ENCODE measurements around the gene MACIR. TPM values are rescaled to one million over a fixed set of nuclear protein-coding genes. Genes with fewer than 3 reads are reported as not detected.

MACIR gene
- total RNA-seq, 1 donor from 2014 or later = 6.8 TPM

DNA sequence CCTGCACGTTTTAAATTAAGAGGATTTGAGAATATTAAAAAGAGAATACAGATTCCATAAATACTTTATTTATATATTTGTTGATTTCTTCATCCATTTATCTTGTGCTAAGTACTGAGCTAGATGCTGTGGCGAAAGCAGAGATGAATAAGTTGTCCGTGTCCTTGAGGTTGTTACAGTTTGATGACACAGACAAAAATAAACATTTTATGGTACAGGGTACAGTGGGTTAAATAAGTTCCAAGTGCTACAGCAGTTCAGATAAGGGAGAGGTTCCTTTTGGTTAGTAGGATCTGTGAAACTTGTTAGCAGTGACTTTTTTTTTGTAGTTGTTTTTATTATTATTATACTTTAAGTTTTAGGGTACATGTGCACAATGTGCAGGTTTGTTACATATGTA is 50.2 kb downstream of the MACIR start:
- Mint-ChIP-seq H3K36me3 (ENCODE audit: unreplicated experiment) (no peaks in the 10 kb centered on the region), H3K27ac (ENCODE audit: unreplicated experiment) (no peak overlapping the region), H3K27me3 (ENCODE audit: unreplicated experiment) (no peaks in the 10 kb centered on the region), H3K9me3 (ENCODE audit: unreplicated experiment) (peaks cover 2% of the 10 kb centered on the region), H3K4me3 (ENCODE audit: unreplicated experiment) (no peak overlapping the region), H3K4me1 (ENCODE audit: low read depth, unreplicated experiment) (no peaks in the 10 kb centered on the region)
- no peak for DNase-seq
- TF ChIP-seq, protein P1, sequence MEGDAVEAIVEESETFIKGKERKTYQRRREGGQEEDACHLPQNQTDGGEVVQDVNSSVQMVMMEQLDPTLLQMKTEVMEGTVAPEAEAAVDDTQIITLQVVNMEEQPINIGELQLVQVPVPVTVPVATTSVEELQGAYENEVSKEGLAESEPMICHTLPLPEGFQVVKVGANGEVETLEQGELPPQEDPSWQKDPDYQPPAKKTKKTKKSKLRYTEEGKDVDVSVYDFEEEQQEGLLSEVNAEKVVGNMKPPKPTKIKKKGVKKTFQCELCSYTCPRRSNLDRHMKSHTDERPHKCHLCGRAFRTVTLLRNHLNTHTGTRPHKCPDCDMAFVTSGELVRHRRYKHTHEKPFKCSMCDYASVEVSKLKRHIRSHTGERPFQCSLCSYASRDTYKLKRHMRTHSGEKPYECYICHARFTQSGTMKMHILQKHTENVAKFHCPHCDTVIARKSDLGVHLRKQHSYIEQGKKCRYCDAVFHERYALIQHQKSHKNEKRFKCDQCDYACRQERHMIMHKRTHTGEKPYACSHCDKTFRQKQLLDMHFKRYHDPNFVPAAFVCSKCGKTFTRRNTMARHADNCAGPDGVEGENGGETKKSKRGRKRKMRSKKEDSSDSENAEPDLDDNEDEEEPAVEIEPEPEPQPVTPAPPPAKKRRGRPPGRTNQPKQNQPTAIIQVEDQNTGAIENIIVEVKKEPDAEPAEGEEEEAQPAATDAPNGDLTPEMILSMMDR (IDR thresholded peaks at IDR 0.05; ENCODE audit: partially characterized antibody, unreplicated experiment) = no peak

DNA sequence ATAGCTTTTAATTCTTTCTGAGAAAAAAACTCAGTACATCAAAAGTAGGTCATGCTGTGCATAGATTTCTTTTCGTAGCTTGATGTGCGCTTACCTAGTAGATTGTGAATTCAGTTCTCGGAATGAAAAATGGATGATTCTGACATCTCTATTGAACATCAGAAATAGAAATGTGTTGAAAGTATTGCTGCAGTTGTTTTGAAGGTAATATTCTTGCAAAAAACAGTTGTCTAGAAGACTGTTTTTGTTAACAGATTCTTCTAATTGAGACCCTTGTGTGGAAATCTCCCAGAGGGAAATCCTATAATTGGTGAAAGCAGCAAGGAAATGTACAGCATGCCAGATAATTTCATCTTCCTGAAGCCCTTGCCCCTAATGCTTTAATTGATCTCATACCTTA is 54.5 kb downstream of the MACIR start:
- no peaks in the 10 kb centered on the region for H3K4me1 Mint-ChIP-seq (ENCODE audit: low read depth, unreplicated experiment)
- no peaks in the 10 kb centered on the region for H3K27me3 Mint-ChIP-seq (ENCODE audit: unreplicated experiment)
- H3K27ac Mint-ChIP-seq (ENCODE audit: unreplicated experiment) = no peak overlapping the region
- DNase-seq = no peak
- no peaks in the 10 kb centered on the region for H3K36me3 Mint-ChIP-seq (ENCODE audit: unreplicated experiment)
- H3K4me3 Mint-ChIP-seq (ENCODE audit: unreplicated experiment) = no peak overlapping the region
- TF ChIP-seq, protein P1 (IDR thresholded peaks at IDR 0.05; ENCODE audit: partially characterized antibody, unreplicated experiment) = no peak
- H3K9me3 Mint-ChIP-seq (ENCODE audit: unreplicated experiment) = peaks cover 2% of the 10 kb centered on the region

DNA sequence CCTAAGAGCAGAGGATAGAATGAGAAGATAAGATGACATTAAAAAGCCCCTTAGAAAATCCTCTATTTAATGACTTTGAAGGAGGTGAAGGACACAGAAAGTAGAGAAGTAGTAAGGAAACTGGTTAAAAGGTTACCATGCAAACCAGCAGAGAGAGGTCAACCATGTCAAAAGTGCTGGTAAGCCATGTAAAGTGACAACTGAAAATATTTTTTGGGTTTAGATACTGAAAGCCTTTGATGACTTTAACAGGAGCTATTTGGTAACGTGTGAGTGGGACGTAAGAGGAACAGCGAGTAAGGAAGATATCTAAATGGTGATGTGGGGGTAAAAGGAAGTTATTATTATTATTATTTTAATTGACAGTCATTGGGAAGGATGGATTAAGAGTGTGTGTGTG is 56.9 kb downstream of the MACIR start:
- TF ChIP-seq, protein P1 (IDR thresholded peaks at IDR 0.05; ENCODE audit: partially characterized antibody, unreplicated experiment) = no peak
- H3K27ac Mint-ChIP-seq (ENCODE audit: unreplicated experiment) = no peak overlapping the region
- no peak overlapping the region for H3K4me3 Mint-ChIP-seq (ENCODE audit: unreplicated experiment)
- peaks cover 2% of the 10 kb centered on the region for H3K9me3 Mint-ChIP-seq (ENCODE audit: unreplicated experiment)
- no peaks in the 10 kb centered on the region for H3K36me3 Mint-ChIP-seq (ENCODE audit: unreplicated experiment)
- H3K27me3 Mint-ChIP-seq (ENCODE audit: unreplicated experiment) = no peaks in the 10 kb centered on the region
- H3K4me1 Mint-ChIP-seq (ENCODE audit: low read depth, unreplicated experiment) = no peaks in the 10 kb centered on the region
- no peak for DNase-seq

DNA sequence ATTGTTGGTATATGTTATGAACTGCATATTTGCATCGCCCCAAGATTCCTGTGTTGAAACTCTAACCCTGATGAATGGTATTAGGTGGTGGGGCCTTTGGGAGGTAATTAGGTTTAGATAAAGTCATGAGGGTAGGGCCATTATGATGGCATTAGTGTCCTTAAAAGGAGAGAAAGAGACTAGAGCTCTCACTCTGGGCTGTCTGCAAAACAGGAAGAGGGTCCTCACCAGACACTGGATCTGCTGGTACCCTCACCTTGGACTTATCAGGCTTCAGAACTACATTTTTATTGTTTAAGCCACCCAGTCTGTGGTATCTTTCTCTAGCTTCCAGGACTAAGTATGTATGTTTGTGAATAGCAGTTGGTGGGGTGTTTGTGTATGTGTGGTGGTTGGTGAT is 68.9 kb downstream of the MACIR start:
- no peaks in the 10 kb centered on the region for H3K4me1 Mint-ChIP-seq (ENCODE audit: low read depth, unreplicated experiment)

DNA sequence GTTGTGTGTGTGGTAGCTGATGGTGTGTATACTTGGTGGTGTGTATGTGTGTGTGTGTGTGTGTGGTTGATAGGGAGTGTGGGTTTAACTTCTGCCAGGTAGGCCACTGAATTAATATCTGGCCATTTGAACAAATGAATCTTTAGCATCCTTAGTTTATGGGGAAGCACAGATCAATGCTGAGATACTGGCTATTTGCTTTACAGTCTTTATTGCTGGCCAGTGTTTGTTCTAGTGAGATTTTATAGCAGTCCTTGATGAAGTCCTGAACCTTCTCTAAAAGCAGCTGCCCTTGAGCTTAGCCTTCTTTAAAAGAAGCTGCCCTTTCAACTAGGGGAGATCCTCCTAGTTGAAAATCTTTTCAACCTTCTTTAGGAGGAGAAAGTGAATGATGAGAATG is 69.3 kb downstream of the MACIR start:
- no peaks in the 10 kb centered on the region for H3K4me1 Mint-ChIP-seq (ENCODE audit: low read depth, unreplicated experiment)
- H3K4me3 Mint-ChIP-seq (ENCODE audit: unreplicated experiment) = no peak overlapping the region
- H3K27ac Mint-ChIP-seq (ENCODE audit: unreplicated experiment) = no peak overlapping the region
- no peak for DNase-seq
- TF ChIP-seq, protein P1 (IDR thresholded peaks at IDR 0.05; ENCODE audit: partially characterized antibody, unreplicated experiment) = no peak
- no peaks in the 10 kb centered on the region for H3K36me3 Mint-ChIP-seq (ENCODE audit: unreplicated experiment)
- peaks cover 2% of the 10 kb centered on the region for H3K9me3 Mint-ChIP-seq (ENCODE audit: unreplicated experiment)
- H3K27me3 Mint-ChIP-seq (ENCODE audit: unreplicated experiment) = no peaks in the 10 kb centered on the region

More for the DNA sequence above, 68.9 kb downstream of the MACIR start:
- no peak for DNase-seq
- TF ChIP-seq, protein P1 (IDR thresholded peaks at IDR 0.05; ENCODE audit: partially characterized antibody, unreplicated experiment) = no peak
- H3K36me3 Mint-ChIP-seq (ENCODE audit: unreplicated experiment) = no peaks in the 10 kb centered on the region
- H3K4me3 Mint-ChIP-seq (ENCODE audit: unreplicated experiment) = no peak overlapping the region
- H3K9me3 Mint-ChIP-seq (ENCODE audit: unreplicated experiment) = peaks cover 2% of the 10 kb centered on the region
- H3K27me3 Mint-ChIP-seq (ENCODE audit: unreplicated experiment) = no peaks in the 10 kb centered on the region
- H3K27ac Mint-ChIP-seq (ENCODE audit: unreplicated experiment) = no peak overlapping the region

Other genes starting within 250 kb of the MACIR start
- gene GIN1, start 138.6 kb upstream of the MACIR start, total RNA-seq (ENCODE audit: unreplicated experiment) = 9.6 TPM
- gene PPIP5K2, start 138.5 kb upstream of the MACIR start, total RNA-seq (ENCODE audit: unreplicated experiment) = 134 TPM